Ovary (tissue), 9 donors: Measurements from ENCODE around the gene NOL12. TPM values are rescaled to one million over a fixed set of nuclear protein-coding genes. Genes with fewer than 3 reads are reported as not detected.

Source experiments
- DNase-seq, 5 donors: peaks; one replicate each; pipeline ENCODE4 v3.0.0-alpha.2; 2019 to 2020
- H3K27ac ChIP-seq, 2 donors: fragments of 200-600 bp; one replicate each; pipeline versions ENCODE4 v1.5.1 to v1.8.0; 2019 to 2022
- H3K27me3 ChIP-seq: fragments of 200-600 bp; one replicate; pipeline ENCODE4 v1.8.0; 2022
- H3K36me3 ChIP-seq: fragments of 200-600 bp; sonication (generic); one replicate; pipeline ENCODE4 v1.5.1; 2019
- H3K4me1 ChIP-seq: one replicate; pipeline ENCODE4 v1.8.1; 2013; ENCODE audit warnings: mild to moderate bottlenecking, moderate library complexity; ENCODE audit not compliant: insufficient read depth
- H3K4me3 ChIP-seq: fragments of 200-600 bp; sonication (generic); one replicate; pipeline ENCODE4 v1.5.1; 2017
- H3K9me3 ChIP-seq, 2 donors: fragments of 200-600 bp in 1 of 2; sonication (generic) in 1 of 2; one replicate each; pipeline versions ENCODE4 v1.5.1 to v1.8.1; 2013 to 2019; ENCODE audit warnings: mild to moderate bottlenecking in 1 of 2, moderate library complexity in 1 of 2
- EP300 ChIP-seq: sonication (generic); formaldehyde crosslinking; IDR thresholded peaks from one replicate; pipeline ENCODE4 v1.6.1; 2017; ENCODE audit warnings: antibody characterized with exemption
- POLR2A ChIP-seq: fragments of 450-650 bp; IDR thresholded peaks from one replicate; pipeline ENCODE4 v1.6.1; 2017; ENCODE audit warnings: antibody characterized with exemption, mild to moderate bottlenecking, moderate library complexity
- WGBS, 3 donors: extraction: QIAGEN DNeasy Blood & Tissue Kit in 1 of 3; methylation state at CpG; one replicate each; pipeline versions ENCODE4 v1.1.5 to v1.1.7; 2013 to 2017; 5-methylcytosine and 5-hydroxymethylcytosine counted together
- intact Hi-C, 4 donors: fragments of 100-400 bp; cut with DNase I; formaldehyde crosslinking; loops; one replicate each; pipeline versions ENCODE4 v1.11.0 to v1.15.1; 2022 to 2023
- polyA plus RNA-seq, 2 donors: library from polyadenylated mRNA; stranded (reverse); fragments of 200-250 nt in 1 of 2; fragments of 350-450 nt in 1 of 2; fragmentation: Illumina TruSeq in 1 of 2; extraction: RNeasy Lipid Tissue Mini Kit (QIAGEN cat#74804) in 1 of 2; gene quantifications; one replicate each; pipeline ENCODE4 v1.2.3, GENCODE V29; 2013 to 2014
- small RNA-seq: library from RNA; depleted of rRNA; stranded (forward); fragments of <200 nt; gene quantifications from one replicate; pipeline ENCODE3, GENCODE V24; 2016
- total RNA-seq, 7 donors: library from RNA; depleted of rRNA in 2 of 7; stranded (reverse); fragments of >200 nt in 2 of 7; fragmentation: NEBNext Ultra II Directional in 3 of 7; extraction: Animal tissue kit (Norgen Biotek cat#: 25700) in 3 of 7; gene quantifications; one replicate each; pipeline versions ENCODE4 v1.1.0 to v1.2.4, GENCODE V29; 2016 to 2023
- TF ChIP-seq, protein P1 (sequence below), 3 donors: fragments of 450-650 bp in 2 of 3; fragments of 200-600 bp in 1 of 3; IDR thresholded peaks; one replicate each; pipeline versions ENCODE4 v1.5.1 to v1.8.0; 2016 to 2022; ENCODE audit warnings: antibody characterized with exemption in 3 of 3, mild to moderate bottlenecking in 1 of 3
- donor health status: DM: no; HTN: no; CAD: no; lungs with moderate emphysema.
- donor health status: DM: no; HTN: no; CAD: no.
- donor health status: Bipolar disorder and iron deficiency.
- donor health status: DM: yes; HTN: yes; CAD: no.
- donor health status: DM: no; HTN: no; CAD: no.
- donor health status: DM: yes; HTN: yes; CAD: no.

Gene NOL12
- total and polyA plus RNA-seq, 9 donors, result 7.6 to 36.0 (median 20.0) TPM

DNA sequence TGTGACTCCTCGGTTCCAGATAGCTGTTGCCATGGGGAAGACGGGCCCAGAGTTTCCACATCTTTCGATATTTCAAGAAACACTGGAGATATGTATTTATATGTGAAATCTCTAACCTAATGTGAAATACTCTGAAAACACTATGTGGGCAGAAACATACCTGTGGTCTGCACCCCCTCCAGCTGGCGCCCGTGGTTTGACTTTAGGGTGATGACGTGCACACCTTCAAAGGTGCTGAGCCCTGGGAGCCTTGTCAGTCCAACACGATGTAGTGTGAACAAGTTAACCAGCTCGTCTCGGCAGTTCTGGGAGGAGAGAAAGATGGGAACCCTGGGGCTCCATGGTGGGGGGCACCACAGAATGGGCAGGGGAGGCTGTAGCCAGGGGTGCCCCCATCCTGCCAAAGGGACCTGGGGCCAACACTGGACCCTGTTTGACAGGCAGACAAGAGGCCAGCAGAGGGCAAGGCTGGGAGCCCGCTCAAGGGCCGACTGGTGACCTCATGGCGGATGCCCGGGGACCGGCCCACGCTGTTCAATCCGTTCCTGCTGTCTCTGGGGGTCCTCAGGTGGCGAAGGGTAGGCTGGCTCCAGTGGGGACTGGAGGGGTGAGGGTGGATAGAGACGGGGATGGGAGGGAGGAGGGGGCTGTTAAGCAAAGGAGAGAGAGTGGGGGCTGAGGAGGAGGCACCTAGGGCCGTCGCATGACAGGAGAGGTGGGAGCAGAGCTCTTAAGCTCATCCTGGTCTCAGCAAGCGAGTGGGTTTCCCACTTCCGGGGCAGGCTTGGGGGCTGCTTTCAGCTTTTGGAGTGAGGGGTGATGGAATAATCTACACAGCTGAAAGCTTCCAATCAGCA is 54.5 kb downstream of the NOL12 start:
- Histone ChIP-seq H3K9me3 (no peaks in the 10 kb centered on the region), H3K36me3 (no peaks in the 10 kb centered on the region), H3K27ac (peak overlapping the region; percentile 57 to 87), H3K4me3 (no peak overlapping the region), H3K27me3 (no peaks in the 10 kb centered on the region), H3K4me1 (peaks cover 17% of the 10 kb centered on the region)
- intact Hi-C loops, result no loop called here
- WGBS, 3 donors, result 46 to 58% (median 47%) methylated on average over 22 of the region's 22 CpGs
- TF ChIP-seq, protein P1, sequence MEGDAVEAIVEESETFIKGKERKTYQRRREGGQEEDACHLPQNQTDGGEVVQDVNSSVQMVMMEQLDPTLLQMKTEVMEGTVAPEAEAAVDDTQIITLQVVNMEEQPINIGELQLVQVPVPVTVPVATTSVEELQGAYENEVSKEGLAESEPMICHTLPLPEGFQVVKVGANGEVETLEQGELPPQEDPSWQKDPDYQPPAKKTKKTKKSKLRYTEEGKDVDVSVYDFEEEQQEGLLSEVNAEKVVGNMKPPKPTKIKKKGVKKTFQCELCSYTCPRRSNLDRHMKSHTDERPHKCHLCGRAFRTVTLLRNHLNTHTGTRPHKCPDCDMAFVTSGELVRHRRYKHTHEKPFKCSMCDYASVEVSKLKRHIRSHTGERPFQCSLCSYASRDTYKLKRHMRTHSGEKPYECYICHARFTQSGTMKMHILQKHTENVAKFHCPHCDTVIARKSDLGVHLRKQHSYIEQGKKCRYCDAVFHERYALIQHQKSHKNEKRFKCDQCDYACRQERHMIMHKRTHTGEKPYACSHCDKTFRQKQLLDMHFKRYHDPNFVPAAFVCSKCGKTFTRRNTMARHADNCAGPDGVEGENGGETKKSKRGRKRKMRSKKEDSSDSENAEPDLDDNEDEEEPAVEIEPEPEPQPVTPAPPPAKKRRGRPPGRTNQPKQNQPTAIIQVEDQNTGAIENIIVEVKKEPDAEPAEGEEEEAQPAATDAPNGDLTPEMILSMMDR (IDR thresholded peaks at IDR 0.05), result no peak
- no peak for TF ChIP-seq EP300
- TF ChIP-seq POLR2A, result no peak
- DNase-seq, result peak; percentile 50 to 73 (median 65)

DNA sequence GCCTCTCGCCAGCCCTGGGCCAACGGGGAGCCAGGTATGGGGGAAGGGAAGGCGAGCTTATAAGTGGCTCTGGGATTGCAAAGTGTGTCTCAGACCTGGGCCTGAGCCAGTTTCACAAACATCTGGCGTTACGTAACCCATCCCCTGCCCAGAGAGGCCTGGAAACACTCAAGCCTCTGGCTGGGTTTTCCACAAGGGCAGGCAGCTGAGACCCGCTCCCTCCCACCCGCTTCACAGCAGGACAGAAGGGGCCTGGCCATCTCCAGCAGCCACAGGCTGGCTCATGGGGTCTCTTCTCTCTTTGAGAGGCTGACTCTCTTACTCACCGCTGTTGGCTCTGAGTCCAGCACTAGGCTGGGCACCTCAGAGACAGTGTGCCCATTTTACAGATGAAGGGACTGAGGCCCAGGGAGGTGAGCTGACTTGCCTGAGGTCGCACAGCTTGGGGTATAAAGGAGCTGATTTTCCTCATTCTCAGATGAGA is 55.2 kb downstream of the NOL12 start:
- Histone ChIP-seq H3K4me1 (peaks cover 17% of the 10 kb centered on the region), H3K27ac (peak overlapping the region in 1 of 2 donors; percentile 87), H3K36me3 (no peaks in the 10 kb centered on the region), H3K9me3 (no peaks in the 10 kb centered on the region), H3K4me3 (no peak overlapping the region), H3K27me3 (no peaks in the 10 kb centered on the region)
- DNase-seq, result peak; percentile 95 to 97 (median 96)
- TF ChIP-seq, protein P1 (IDR thresholded peaks at IDR 0.05), result no peak
- peak; percentile 47 for TF ChIP-seq EP300
- intact Hi-C loops, result no loop called here
- 14 to 17% (median 16%) methylated on average over 7 to 9 of the region's 9 CpGs for WGBS, 3 donors

DNA sequence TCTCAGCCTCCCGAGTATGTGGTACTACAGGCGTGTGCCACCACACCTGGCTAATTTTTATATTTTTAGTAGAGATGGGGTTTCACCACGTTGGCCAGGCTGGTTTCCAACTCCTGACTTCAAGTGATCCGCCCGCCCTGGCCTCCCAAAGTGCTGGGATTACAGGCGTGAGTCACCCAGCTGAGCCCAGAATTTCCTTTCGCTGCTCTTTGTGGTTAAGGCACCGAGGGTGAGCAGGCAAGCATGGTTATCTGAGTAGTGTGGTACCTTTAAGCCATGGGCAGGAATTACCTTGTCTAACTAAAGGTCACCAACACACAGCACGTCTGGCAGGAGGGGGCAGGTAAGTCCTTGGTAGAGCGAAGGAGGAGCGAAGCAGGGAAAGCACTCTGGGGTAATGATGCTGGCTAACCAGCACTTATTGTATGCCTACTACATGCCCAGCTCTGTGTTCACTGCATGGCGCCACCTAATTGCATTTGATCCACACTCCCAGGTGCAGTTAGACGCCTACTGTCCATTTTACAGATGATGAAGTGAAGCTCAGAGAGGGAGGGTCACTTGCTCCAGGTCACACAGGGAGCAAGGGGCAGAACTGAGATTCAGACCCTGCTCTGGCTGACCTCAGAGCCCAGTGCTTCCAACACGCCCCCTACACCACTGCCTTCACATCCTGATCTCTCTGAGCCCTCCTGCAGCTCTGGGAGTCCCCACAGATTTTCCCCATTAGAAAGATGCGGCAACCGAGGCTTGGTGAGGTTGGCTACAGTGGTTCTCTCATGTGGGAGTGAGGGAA is 56.4 kb downstream of the NOL12 start:
- Histone ChIP-seq H3K4me3 (no peak overlapping the region), H3K36me3 (no peaks in the 10 kb centered on the region), H3K9me3 (no peaks in the 10 kb centered on the region), H3K27ac (peak overlapping the region; percentile 63 to 87), H3K27me3 (no peaks in the 10 kb centered on the region), H3K4me1 (peaks cover 18% of the 10 kb centered on the region)
- WGBS, 3 donors, result 61 to 73% (median 66%) methylated on average over 16 of the region's 16 CpGs
- peak; percentile 42 to 68 (median 52) for DNase-seq
- TF ChIP-seq, protein P1 (IDR thresholded peaks at IDR 0.05), result no peak
- TF ChIP-seq POLR2A, result no peak
- no peak for TF ChIP-seq EP300
- intact Hi-C loops, result no loop called here

Small RNA genes within 50 kb of the gene (small RNA-seq; reads per million reads assigned to genes)
- not detected for gene RN7SL385P

Other genes with a start within 250 kb of the NOL12 start
- gene MFNG, start 200.0 kb upstream of the NOL12 start, total RNA-seq, result 10 to 100 TPM in 1 of 7 donors, 1 to 10 TPM in 6; 4.4 to 11.1 (median 7.1) TPM
- gene MFNG, start 200.0 kb upstream of the NOL12 start, polyA plus RNA-seq, result 1 to 10 TPM; 4.7 to 7.1 TPM
- gene CARD10, start 166.9 kb upstream of the NOL12 start, total RNA-seq, result 10 to 100 TPM in 4 of 7 donors, 1 to 10 TPM in 3; 4.8 to 13.6 (median 10.1) TPM
- 1 to 10 TPM in 1 of 2 donors, under 1 TPM in 1; 0.72 to 7.9 TPM for gene CARD10, start 166.9 kb upstream of the NOL12 start, polyA plus RNA-seq
- 100 to 1,000 TPM in 2 of 7 donors, 10 to 100 TPM in 5; 25.6 to 125 (median 89.7) TPM for gene CDC42EP1, start 125.9 kb upstream of the NOL12 start, total RNA-seq
- gene CDC42EP1, start 125.9 kb upstream of the NOL12 start, polyA plus RNA-seq, result 10 to 100 TPM in 1 of 2 donors, 1 to 10 TPM in 1; 3.4 to 41.3 TPM
- gene LGALS2, start 106.3 kb upstream of the NOL12 start, total RNA-seq, result 1 to 10 TPM in 2 of 7 donors, not detected in 5; 1.7 to 2.6 TPM
- gene LGALS2, start 106.3 kb upstream of the NOL12 start, polyA plus RNA-seq, result 1 to 10 TPM in 1 of 2 donors, under 1 TPM in 1; 0.35 to 2.6 TPM
- 10 to 100 TPM; 36.8 to 64.7 (median 49.6) TPM for gene GGA1, start 77.5 kb upstream of the NOL12 start, total RNA-seq
- gene GGA1, start 77.5 kb upstream of the NOL12 start, polyA plus RNA-seq, result 10 to 100 TPM; 24.1 to 41.9 TPM
- gene SH3BP1, start 46.7 kb upstream of the NOL12 start, total RNA-seq, result 10 to 100 TPM in 4 of 7 donors, 1 to 10 TPM in 3; 2.0 to 13.3 (median 10.9) TPM
- 1 to 10 TPM; 4.5 to 5.5 TPM for gene SH3BP1, start 46.7 kb upstream of the NOL12 start, polyA plus RNA-seq
- gene PDXP, start 27.6 kb upstream of the NOL12 start, total RNA-seq, result 10 to 100 TPM in 6 of 7 donors, 1 to 10 TPM in 1; 9.1 to 15.9 (median 12.7) TPM
- gene PDXP, start 27.6 kb upstream of the NOL12 start, polyA plus RNA-seq, result 10 to 100 TPM in 1 of 2 donors, 1 to 10 TPM in 1; 8.1 to 13.3 TPM
- 1,000 to 10,000 TPM in 5 of 7 donors, 100 to 1,000 TPM in 2; 819 to 1,819 (median 1,125) TPM for gene LGALS1, start 10.7 kb upstream of the NOL12 start, total RNA-seq
- 1,000 to 10,000 TPM in 1 of 2 donors, 100 to 1,000 TPM in 1; 331 to 1,399 TPM for gene LGALS1, start 10.7 kb upstream of the NOL12 start, polyA plus RNA-seq
- 100 to 1,000 TPM in 2 of 7 donors, 10 to 100 TPM in 5; 54.6 to 175 (median 88.7) TPM for gene TRIOBP, start 10.7 kb downstream of the NOL12 start, total RNA-seq
- gene TRIOBP, start 10.7 kb downstream of the NOL12 start, polyA plus RNA-seq, result 10 to 100 TPM; 19.5 to 69.5 TPM
- gene GCAT, start 121.6 kb downstream of the NOL12 start, total RNA-seq, result 10 to 100 TPM in 3 of 7 donors, 1 to 10 TPM in 4; 2.3 to 17.7 (median 9.9) TPM
- 10 to 100 TPM in 1 of 2 donors, 1 to 10 TPM in 1; 2.6 to 10.6 TPM for gene GCAT, start 121.6 kb downstream of the NOL12 start, polyA plus RNA-seq
- gene GALR3, start 137.0 kb downstream of the NOL12 start, total RNA-seq, result not detected
- not detected for gene GALR3, start 137.0 kb downstream of the NOL12 start, polyA plus RNA-seq
- 10 to 100 TPM; 28.5 to 48.6 (median 36.2) TPM for gene ANKRD54, start 158.0 kb downstream of the NOL12 start, total RNA-seq
- 10 to 100 TPM; 14.4 to 24.4 TPM for gene ANKRD54, start 158.0 kb downstream of the NOL12 start, polyA plus RNA-seq
- gene EIF3L, start 163.1 kb downstream of the NOL12 start, total RNA-seq, result 1,000 to 10,000 TPM in 2 of 7 donors, 100 to 1,000 TPM in 5; 534 to 1,344 (median 896) TPM
- 1,000 to 10,000 TPM in 1 of 2 donors, 100 to 1,000 TPM in 1; 725 to 1,289 TPM for gene EIF3L, start 163.1 kb downstream of the NOL12 start, polyA plus RNA-seq
- 10 to 100 TPM in 6 of 7 donors, 1 to 10 TPM in 1; 6.2 to 30.0 (median 23.3) TPM for gene MICALL1, start 220.0 kb downstream of the NOL12 start, total RNA-seq
- gene MICALL1, start 220.0 kb downstream of the NOL12 start, polyA plus RNA-seq, result 1 to 10 TPM; 7.9 to 9.0 TPM